ENCODE data around the gene MAGI1.

The MAGI1 gene

DNA sequence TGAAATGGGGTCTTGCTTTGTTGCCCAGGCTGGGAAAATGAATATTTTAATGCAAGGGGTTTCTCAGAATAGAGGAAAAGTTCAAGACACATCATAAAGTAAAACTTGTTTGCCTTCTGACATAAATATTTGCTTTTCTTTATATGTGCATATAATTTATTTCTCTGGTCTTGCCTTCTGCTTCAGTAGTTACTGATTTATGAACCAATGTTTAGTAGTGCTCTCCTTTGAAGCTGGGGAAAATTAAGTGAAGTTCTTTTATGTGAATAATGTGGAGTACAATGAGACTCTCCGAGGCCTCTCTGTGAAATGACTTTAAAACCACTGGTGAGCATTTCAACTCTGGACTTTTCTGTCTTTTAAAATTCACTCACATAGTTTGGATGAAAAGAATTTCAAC lies 55.6 kb downstream of the MAGI1 start:
- no peak for DNase-seq (ENCODE audit: low spot score)
- TF ChIP-seq, protein P1, sequence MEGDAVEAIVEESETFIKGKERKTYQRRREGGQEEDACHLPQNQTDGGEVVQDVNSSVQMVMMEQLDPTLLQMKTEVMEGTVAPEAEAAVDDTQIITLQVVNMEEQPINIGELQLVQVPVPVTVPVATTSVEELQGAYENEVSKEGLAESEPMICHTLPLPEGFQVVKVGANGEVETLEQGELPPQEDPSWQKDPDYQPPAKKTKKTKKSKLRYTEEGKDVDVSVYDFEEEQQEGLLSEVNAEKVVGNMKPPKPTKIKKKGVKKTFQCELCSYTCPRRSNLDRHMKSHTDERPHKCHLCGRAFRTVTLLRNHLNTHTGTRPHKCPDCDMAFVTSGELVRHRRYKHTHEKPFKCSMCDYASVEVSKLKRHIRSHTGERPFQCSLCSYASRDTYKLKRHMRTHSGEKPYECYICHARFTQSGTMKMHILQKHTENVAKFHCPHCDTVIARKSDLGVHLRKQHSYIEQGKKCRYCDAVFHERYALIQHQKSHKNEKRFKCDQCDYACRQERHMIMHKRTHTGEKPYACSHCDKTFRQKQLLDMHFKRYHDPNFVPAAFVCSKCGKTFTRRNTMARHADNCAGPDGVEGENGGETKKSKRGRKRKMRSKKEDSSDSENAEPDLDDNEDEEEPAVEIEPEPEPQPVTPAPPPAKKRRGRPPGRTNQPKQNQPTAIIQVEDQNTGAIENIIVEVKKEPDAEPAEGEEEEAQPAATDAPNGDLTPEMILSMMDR (IDR thresholded peaks at IDR 0.05; ENCODE audit: borderline replicate concordance, control extremely low read depth, extremely low read depth, insufficient read depth, missing control alignments), result no peak
- in situ Hi-C loops (cut with MboI; ENCODE audit: low sequenced_read_pairs, unreplicated experiment), result no loop called here

DNA sequence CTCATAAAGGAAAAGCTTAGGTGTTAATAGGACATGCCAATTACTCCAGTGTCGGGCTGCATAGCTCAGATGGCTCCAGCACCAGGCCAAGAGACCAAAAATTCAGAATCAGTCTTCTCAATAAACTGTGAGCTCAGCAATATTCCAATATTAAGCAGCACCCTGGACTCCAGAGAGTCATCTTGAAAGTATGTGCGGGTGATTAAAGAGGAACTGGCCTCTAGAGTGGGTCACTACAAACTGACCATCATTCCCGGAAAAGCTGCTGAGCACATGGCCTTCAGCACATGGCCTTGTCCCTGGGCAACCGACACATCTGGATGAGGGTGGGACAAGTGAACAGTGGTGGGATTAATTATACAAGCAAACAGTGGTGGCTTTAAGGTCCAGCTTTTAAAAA lies 59.0 kb downstream of the MAGI1 start:
- TF ChIP-seq, protein P1 (IDR thresholded peaks at IDR 0.05; ENCODE audit: borderline replicate concordance, control extremely low read depth, extremely low read depth, insufficient read depth, missing control alignments), result no peak
- in situ Hi-C loops (cut with MboI; ENCODE audit: low sequenced_read_pairs, unreplicated experiment), result no loop called here
- DNase-seq (ENCODE audit: low spot score), result no peak

DNA sequence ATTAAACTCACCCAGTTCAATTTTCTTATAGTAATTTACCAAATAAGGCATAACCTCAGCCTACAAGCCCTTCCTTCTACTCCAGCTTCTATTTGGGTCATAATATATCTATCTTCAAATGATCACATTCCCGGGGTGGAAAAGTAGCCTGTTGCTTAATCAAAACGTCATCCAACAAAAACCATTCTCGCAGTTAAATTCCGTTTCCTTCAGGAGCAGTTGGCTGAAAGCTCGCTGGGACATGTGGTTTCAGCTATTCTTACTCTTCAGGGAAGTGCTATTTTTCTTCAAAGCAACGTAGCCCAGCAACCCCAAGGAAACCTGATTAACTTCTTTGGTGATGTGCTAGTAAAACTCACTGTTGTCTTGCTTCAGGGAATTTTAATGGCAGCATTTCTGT lies 59.6 kb downstream of the MAGI1 start:
- no peak for DNase-seq (ENCODE audit: low spot score)
- TF ChIP-seq, protein P1 (IDR thresholded peaks at IDR 0.05; ENCODE audit: borderline replicate concordance, control extremely low read depth, extremely low read depth, insufficient read depth, missing control alignments), result no peak
- in situ Hi-C loops (cut with MboI; ENCODE audit: low sequenced_read_pairs, unreplicated experiment), result no loop called here

DNA sequence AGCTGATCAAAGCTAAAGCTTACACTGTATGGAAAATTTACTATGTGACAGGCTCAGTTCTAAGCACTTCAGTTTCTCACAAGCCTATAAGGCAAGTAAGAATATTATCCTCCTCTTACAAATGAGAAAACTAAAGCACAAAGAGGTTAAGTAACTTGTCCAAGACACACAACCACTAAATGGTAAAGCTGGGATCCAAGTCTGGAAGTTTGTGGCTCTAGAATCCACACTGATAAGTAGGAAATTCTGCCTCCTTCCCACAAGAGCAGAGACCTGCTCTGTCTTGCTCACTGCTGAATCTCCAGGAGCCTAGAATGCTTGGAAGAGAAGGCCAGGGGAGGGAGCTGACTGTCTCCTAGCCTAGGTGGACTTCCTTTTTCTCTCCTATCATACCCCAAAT lies 60.6 kb downstream of the MAGI1 start:
- TF ChIP-seq, protein P1 (IDR thresholded peaks at IDR 0.05; ENCODE audit: borderline replicate concordance, control extremely low read depth, extremely low read depth, insufficient read depth, missing control alignments), result no peak
- in situ Hi-C loops (cut with MboI; ENCODE audit: low sequenced_read_pairs, unreplicated experiment), result no loop called here
- no peak for DNase-seq (ENCODE audit: low spot score)

DNA sequence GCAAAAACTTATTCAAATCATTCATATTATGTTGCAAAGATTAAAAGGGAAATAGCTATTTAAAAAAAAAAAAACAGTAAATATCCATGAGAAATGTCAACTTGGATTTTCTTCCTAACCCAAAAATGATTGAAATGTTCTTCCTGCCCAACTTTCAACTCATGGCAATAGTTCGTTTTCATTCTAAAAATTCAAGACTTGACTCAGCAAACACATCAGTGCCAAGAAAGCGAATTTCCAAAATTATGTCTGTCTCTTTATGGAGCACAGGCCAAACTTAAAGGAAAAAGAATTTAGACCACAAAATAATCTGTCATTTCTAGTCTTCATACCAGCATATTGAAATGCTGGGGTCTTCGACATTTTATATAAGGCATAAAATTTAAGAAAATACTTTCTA lies 63.7 kb downstream of the MAGI1 start:
- no peak for DNase-seq (ENCODE audit: low spot score)
- TF ChIP-seq, protein P1 (IDR thresholded peaks at IDR 0.05; ENCODE audit: borderline replicate concordance, control extremely low read depth, extremely low read depth, insufficient read depth, missing control alignments), result no peak
- in situ Hi-C loops (cut with MboI; ENCODE audit: low sequenced_read_pairs, unreplicated experiment), result no loop called here

DNA sequence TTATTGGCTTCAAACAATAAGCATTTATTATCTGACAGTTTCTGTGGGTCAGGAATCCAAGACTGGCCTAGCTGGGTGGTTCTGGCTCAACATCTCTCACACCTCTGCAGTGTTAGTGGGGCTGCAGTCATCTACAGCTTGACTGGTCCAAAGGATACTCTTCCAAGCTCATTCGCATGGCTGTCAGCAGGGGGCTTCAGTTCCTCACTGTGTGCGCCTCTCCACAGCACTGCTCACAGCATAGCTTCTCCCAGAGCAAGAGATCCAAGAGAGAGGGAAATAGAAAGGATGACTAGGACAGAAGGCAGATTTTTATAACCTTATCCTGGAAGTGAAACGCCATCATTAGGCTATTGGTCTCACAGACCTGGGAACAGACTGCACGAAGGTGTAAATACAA lies 64.2 kb downstream of the MAGI1 start:
- no peak for DNase-seq (ENCODE audit: low spot score)
- in situ Hi-C loops (cut with MboI; ENCODE audit: low sequenced_read_pairs, unreplicated experiment), result no loop called here
- TF ChIP-seq, protein P1 (IDR thresholded peaks at IDR 0.05; ENCODE audit: borderline replicate concordance, control extremely low read depth, extremely low read depth, insufficient read depth, missing control alignments), result no peak

DNA sequence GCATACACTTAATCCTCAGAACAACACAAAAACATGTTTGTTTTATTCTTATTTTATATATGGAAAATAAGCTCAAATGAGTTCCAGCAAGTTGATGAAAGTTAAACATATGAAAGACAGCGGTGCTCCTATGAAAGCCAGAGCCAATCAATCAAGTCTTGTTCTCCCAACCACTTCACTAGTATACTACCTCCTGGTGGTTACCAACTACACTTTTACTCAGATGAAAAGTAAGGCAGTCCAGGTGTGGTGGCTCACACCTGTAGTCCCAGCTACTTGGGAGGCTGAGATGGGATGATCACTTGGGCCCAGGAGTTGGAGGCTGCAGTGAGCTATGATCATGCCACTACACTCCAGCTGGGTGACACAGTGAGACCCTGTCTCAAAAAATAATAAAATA lies 66.0 kb downstream of the MAGI1 start:
- DNase-seq (ENCODE audit: low spot score), result no peak
- in situ Hi-C loops (cut with MboI; ENCODE audit: low sequenced_read_pairs, unreplicated experiment), result no loop called here
- TF ChIP-seq, protein P1 (IDR thresholded peaks at IDR 0.05; ENCODE audit: borderline replicate concordance, control extremely low read depth, extremely low read depth, insufficient read depth, missing control alignments), result no peak

Data from GM13976 (cell line).